ENCODE measurements around the gene CTIF. TPM values are rescaled to one million over a fixed set of nuclear protein-coding genes. Genes with fewer than 3 reads are reported as not detected.

The CTIF gene
- total RNA-seq, 2 experiments from 2014 or later, result 0.06 to 0.38 TPM

GRCh38 chr18:48536516-48536915 lies 2.3 kb upstream of the CTIF start:
- Histone ChIP-seq H3K27ac (ENCODE audit: low read depth, low read length, poor library complexity, severe bottlenecking) (no peak overlapping the region), H2AFZ (ENCODE audit: low read length) (no peak overlapping the region), H3K79me2 (ENCODE audit: insufficient read depth, low read depth, low read length) (no peaks in the 10 kb centered on the region), H3K4me1 (ENCODE audit: insufficient read depth, low read length, poor library complexity, severe bottlenecking) (no peaks in the 10 kb centered on the region), H3K9me3 (ENCODE audit: low read length) (no peaks in the 10 kb centered on the region), H3K36me3 (ENCODE audit: insufficient read depth, low read length) (no peaks in the 10 kb centered on the region), H3K4me2 (ENCODE audit: low read length) (no peak overlapping the region), H3K4me3 (ENCODE audit: low read depth, low read length, poor library complexity, severe bottlenecking) (no peak overlapping the region), H3K9me2 (ENCODE audit: insufficient read depth, low read length) (no peaks in the 10 kb centered on the region), H4K20me1 (ENCODE audit: insufficient read depth, low read length) (no peaks in the 10 kb centered on the region)
- POLR2A ChIA-PET, result no interaction called here
- BruUV-seq (replicated peaks), result no TSS peak
- TF ChIP-seq CTCF (conservative IDR thresholded peaks at IDR 0.05; ENCODE audit: low read length), result no peak
- TF ChIP-seq EZH2phosphoT487 (IDR thresholded peaks at IDR 0.05; ENCODE audit: borderline replicate concordance, low read depth, low read length), result no peak
- intact Hi-C loops (cut with micrococcal nuclease; ENCODE audit: unreplicated experiment), result no loop called here
- DNase-seq (ENCODE audit: low spot score), result no peak
- CTCF ChIA-PET (ENCODE audit: unreplicated experiment), result no interaction called here

GRCh38 chr18:48539406-48540250 lies 797 bp downstream of the CTIF start:
- BruUV-seq (replicated peaks), result no TSS peak
- intact Hi-C loops (cut with micrococcal nuclease; ENCODE audit: unreplicated experiment), result no loop called here
- no peaks in the 10 kb centered on the region for H3K9me2 ChIP-seq (ENCODE audit: insufficient read depth, low read length)
- H3K27ac ChIP-seq (ENCODE audit: low read depth, low read length, poor library complexity, severe bottlenecking), result no peak overlapping the region
- H2AFZ ChIP-seq (ENCODE audit: low read length), result no peak overlapping the region
- H3K79me2 ChIP-seq (ENCODE audit: insufficient read depth, low read depth, low read length), result no peaks in the 10 kb centered on the region
- peak overlapping the region; percentile 44; the same call in 1 of the 2 replicates for H3K4me2 ChIP-seq (ENCODE audit: low read length)
- no peaks in the 10 kb centered on the region for H3K36me3 ChIP-seq (ENCODE audit: insufficient read depth, low read length)
- no peaks in the 10 kb centered on the region for H3K4me1 ChIP-seq (ENCODE audit: insufficient read depth, low read length, poor library complexity, severe bottlenecking)
- H4K20me1 ChIP-seq (ENCODE audit: insufficient read depth, low read length), result no peaks in the 10 kb centered on the region
- ChIA-PET POLR2A (no interaction called here), CTCF (ENCODE audit: unreplicated experiment) (interaction anchor here (0.7 kb wide), 1 partner anchor 96 kb away, joined by 5 read pairs; no protein-coding TSS in a partner anchor)
- no peak for DNase-seq (ENCODE audit: low spot score)
- H3K9me3 ChIP-seq (ENCODE audit: low read length), result no peaks in the 10 kb centered on the region
- TF ChIP-seq CTCF (conservative IDR thresholded peaks at IDR 0.05; ENCODE audit: low read length), result no peak
- TF ChIP-seq EZH2phosphoT487 (IDR thresholded peaks at IDR 0.05; ENCODE audit: borderline replicate concordance, low read depth, low read length), result no peak
- H3K4me3 ChIP-seq (ENCODE audit: low read depth, low read length, poor library complexity, severe bottlenecking), result no peak overlapping the region

All from OCI-LY7 (cell line).